ENCODE measurements around the gene DSEL.

DNA sequence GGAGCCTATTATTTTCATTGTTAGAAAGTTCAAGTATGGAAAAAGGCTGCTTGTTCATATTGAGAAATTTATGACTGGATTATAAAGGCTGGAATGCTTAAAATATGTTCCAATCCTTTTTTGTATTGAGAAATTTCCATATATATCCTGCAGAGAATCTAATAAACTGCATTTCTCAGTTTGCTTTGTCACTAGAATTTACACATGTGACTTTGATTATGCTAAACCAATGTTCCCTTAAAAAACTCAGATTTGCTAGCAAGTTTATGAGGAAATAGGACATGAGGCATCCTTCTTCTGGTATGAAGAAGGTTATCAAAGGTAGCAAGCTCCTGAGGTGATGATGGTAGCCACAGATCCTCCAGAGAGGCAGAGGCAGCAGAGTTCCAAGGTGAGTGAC lies 29.2 kb upstream of the DSEL start:
- TF ChIP-seq, protein P1, sequence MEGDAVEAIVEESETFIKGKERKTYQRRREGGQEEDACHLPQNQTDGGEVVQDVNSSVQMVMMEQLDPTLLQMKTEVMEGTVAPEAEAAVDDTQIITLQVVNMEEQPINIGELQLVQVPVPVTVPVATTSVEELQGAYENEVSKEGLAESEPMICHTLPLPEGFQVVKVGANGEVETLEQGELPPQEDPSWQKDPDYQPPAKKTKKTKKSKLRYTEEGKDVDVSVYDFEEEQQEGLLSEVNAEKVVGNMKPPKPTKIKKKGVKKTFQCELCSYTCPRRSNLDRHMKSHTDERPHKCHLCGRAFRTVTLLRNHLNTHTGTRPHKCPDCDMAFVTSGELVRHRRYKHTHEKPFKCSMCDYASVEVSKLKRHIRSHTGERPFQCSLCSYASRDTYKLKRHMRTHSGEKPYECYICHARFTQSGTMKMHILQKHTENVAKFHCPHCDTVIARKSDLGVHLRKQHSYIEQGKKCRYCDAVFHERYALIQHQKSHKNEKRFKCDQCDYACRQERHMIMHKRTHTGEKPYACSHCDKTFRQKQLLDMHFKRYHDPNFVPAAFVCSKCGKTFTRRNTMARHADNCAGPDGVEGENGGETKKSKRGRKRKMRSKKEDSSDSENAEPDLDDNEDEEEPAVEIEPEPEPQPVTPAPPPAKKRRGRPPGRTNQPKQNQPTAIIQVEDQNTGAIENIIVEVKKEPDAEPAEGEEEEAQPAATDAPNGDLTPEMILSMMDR (IDR thresholded peaks at IDR 0.05), result no peak
- TF ChIP-seq EP300 (IDR thresholded peaks at IDR 0.05) (no peak), POLR2AphosphoS5 (IDR thresholded peaks at IDR 0.05) (no peak)
